Stomach (tissue), 9 donors: ENCODE measurements around the gene CFAP53. TPM values are rescaled to one million over a fixed set of nuclear protein-coding genes. Genes with fewer than 3 reads are reported as not detected.

Experiments
- DNase-seq, 2 donors: peaks; one replicate each; pipeline versions ENCODE4 v3.0.0 to v3.0.0-alpha.2; 2013 to 2019
- H3K27ac ChIP-seq, 5 donors: fragments of 200-600 bp in 4 of 5; sonication (generic) in 4 of 5; one replicate each; pipeline ENCODE4 v1.5.1; 2013 to 2019; ENCODE audit warnings: mild to moderate bottlenecking in 1 of 5, moderate library complexity in 1 of 5
- H3K27me3 ChIP-seq, 3 donors: fragments of 200-600 bp; sonication (generic); one replicate each; pipeline ENCODE4 v1.5.1; 2017 to 2019; ENCODE audit warnings: mixed run types in 1 of 3
- H3K36me3 ChIP-seq, 4 donors: fragments of 200-600 bp; sonication (generic); 1 replicate in 3 of 4; 2 replicates in 1 of 4; pipeline ENCODE4 v1.5.1; 2016 to 2019
- H3K4me1 ChIP-seq, 4 donors: fragments of 200-600 bp; sonication (generic); one replicate each; pipeline ENCODE4 v1.5.1; 2016 to 2019
- H3K4me3 ChIP-seq, 4 donors: fragments of 200-600 bp; sonication (generic) in 3 of 4; one replicate each; pipeline ENCODE4 v1.5.1; 2016 to 2019; ENCODE audit warnings: mild to moderate bottlenecking in 1 of 4
- H3K9me3 ChIP-seq, 4 donors: fragments of 200-600 bp; sonication (generic); one replicate each; pipeline ENCODE4 v1.5.1; 2016 to 2019
- EP300 ChIP-seq: sonication (generic); formaldehyde crosslinking; IDR thresholded peaks from one replicate; pipeline ENCODE4 v1.6.1; 2017; ENCODE audit warnings: antibody characterized with exemption
- POLR2A ChIP-seq, 4 donors: fragments of 450-650 bp; IDR thresholded peaks; one replicate each; pipeline ENCODE4 v1.6.1; 2016; ENCODE audit warnings: antibody characterized with exemption in 4 of 4, control low read depth in 2 of 4, mild to moderate bottlenecking in 1 of 4, moderate library complexity in 1 of 4
- POLR2AphosphoS5 ChIP-seq, 3 donors: sonication (generic); formaldehyde crosslinking; IDR thresholded peaks; one replicate each; pipeline ENCODE4 v1.6.1; 2016; ENCODE audit warnings: antibody characterized with exemption in 3 of 3
- WGBS, 5 donors: extraction: QIAGEN DNeasy Blood & Tissue Kit in 3 of 5; methylation state at CpG; one replicate each; pipeline versions ENCODE4 v1.1.5 to v1.1.7; 2013 to 2018; 5-methylcytosine and 5-hydroxymethylcytosine counted together
- intact Hi-C: fragments of 100-400 bp; cut with DNase I; formaldehyde crosslinking; loops from one replicate; pipeline ENCODE4 v1.15.1; 2023; ENCODE audit warnings: low total_unique reads
- polyA plus RNA-seq, 3 donors: library from polyadenylated mRNA; stranded (reverse); fragments of 200-250 nt; gene quantifications; one replicate each; pipeline ENCODE4 v1.2.3, GENCODE V29; 2013
- total RNA-seq, 5 donors: library from RNA; depleted of rRNA; stranded (reverse); fragments of >200 nt; gene quantifications; one replicate each; pipeline versions ENCODE4 v1.1.0 to v1.2.3, GENCODE V29; 2014 to 2016
- TF ChIP-seq, protein P1 (sequence below), 7 experiments: fragments of 450-650 bp in 4 of 7; fragments of 200-600 bp in 3 of 7; sonication (generic) in 3 of 7; IDR thresholded peaks; one replicate each; pipeline ENCODE4 v1.5.1; 2016 to 2019; ENCODE audit warnings: antibody characterized with exemption in 7 of 7, control low read depth in 2 of 7, mild to moderate bottlenecking in 1 of 7
- donor health status: healthy with polysubstance abuse.
- donor health status: Bipolar disorder and iron deficiency.
- donor health status: healthy.

The CFAP53 gene
- total and polyA plus RNA-seq, 8 donors = 0.25 to 4.1 (median 0.73) TPM; not detected in 4

DNA sequence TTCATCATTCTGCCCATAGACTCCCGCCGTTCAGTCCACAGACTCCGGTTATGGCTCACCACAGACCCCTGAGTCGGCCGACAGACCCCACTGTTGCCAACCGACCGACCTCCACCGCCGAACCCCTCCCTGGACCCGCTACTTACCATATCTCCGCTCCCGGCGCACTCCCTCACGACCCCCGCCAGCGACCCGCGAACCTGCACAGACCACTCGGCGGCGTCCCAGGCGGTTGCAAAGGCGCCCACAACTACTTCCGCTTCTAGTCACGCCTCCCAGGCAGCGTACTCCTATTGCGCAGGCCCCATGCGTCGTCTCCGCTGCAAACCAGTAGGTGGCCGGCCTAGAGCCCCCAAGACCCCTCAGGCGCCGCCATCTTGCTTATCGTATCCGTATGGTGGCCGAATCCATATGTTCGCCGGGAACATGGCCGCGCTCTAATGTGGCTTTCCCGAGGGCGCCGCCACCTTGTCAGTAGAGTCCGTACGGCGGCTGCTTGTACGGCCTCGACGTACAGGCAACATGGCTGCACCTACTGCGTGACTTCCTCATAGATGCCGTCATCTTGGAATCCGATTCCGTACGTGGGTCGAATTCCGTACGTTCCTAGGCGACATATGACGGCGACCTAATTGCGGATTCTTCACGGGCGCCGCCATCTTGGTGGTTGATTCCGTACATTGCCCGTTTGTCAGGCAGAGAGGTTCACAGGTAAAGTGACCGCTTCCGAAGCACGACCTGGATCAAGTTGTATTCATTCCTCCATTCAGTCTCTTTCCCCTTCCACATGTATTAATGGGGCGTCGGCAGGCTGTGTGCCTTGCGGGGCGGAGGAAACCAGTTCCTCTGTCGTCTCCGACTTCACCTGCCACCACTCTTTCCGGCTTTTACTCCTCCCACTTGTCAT, 21.4 kb upstream of the CFAP53 start, which contains the start of gene CXXC1:
Gene CXXC1 (minus strand): TSS at position 252 of the 907 bp plus-strand sequence. CDS start 103 bp downstream, at position 149.
- no peaks in the 10 kb centered on the region for H3K9me3 ChIP-seq
- H3K27me3 ChIP-seq = no peaks in the 10 kb centered on the region
- peak within 1 kb of the TSS; percentile 70 to 89 (median 75) for H3K4me3 ChIP-seq
- peak; percentile 98 to 100 for DNase-seq
- WGBS, 5 donors = 0 to 1% (median 0%) methylated on average over 41 to 76 of the region's 76 CpGs
- H3K36me3 ChIP-seq = peaks cover 22 to 35% (median 34%) of the 10 kb centered on the region in 4 donors
- H3K4me1 ChIP-seq = peaks cover 0 to 22% (median 14%) of the 10 kb centered on the region in 4 donors
- peak within 1 kb of the TSS; percentile 84 to 92 (median 90) for H3K27ac ChIP-seq
- intact Hi-C loops = no loop called here
- TF ChIP-seq POLR2A (IDR thresholded peaks at IDR 0.05) (no peak), POLR2AphosphoS5 (IDR thresholded peaks at IDR 0.05) (peak; percentile 55 to 96 (median 74)), EP300 (no peak)
- TF ChIP-seq, protein P1, sequence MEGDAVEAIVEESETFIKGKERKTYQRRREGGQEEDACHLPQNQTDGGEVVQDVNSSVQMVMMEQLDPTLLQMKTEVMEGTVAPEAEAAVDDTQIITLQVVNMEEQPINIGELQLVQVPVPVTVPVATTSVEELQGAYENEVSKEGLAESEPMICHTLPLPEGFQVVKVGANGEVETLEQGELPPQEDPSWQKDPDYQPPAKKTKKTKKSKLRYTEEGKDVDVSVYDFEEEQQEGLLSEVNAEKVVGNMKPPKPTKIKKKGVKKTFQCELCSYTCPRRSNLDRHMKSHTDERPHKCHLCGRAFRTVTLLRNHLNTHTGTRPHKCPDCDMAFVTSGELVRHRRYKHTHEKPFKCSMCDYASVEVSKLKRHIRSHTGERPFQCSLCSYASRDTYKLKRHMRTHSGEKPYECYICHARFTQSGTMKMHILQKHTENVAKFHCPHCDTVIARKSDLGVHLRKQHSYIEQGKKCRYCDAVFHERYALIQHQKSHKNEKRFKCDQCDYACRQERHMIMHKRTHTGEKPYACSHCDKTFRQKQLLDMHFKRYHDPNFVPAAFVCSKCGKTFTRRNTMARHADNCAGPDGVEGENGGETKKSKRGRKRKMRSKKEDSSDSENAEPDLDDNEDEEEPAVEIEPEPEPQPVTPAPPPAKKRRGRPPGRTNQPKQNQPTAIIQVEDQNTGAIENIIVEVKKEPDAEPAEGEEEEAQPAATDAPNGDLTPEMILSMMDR (IDR thresholded peaks at IDR 0.05) = peak in 5 of 7 experiments; percentile 38 to 74 (median 59)

GRCh38 chr18:50287028-50287440, 20.7 kb upstream of the CFAP53 start:
- no peaks in the 10 kb centered on the region for H3K9me3 ChIP-seq
- WGBS, 5 donors = 0 to 1% (median 1%) methylated on average over 27 of the region's 27 CpGs
- intact Hi-C loops = no loop called here
- peaks cover 27 to 41% (median 40%) of the 10 kb centered on the region in 4 donors for H3K36me3 ChIP-seq
- peak overlapping the region; percentile 84 to 92 (median 90) for H3K27ac ChIP-seq
- peaks cover 3 to 29% (median 20%) of the 10 kb centered on the region in 4 donors for H3K4me1 ChIP-seq
- peak overlapping the region; percentile 70 to 89 (median 75) for H3K4me3 ChIP-seq
- no peaks in the 10 kb centered on the region for H3K27me3 ChIP-seq
- TF ChIP-seq, protein P1 (IDR thresholded peaks at IDR 0.05) = no peak
- TF ChIP-seq EP300 (no peak), POLR2AphosphoS5 (IDR thresholded peaks at IDR 0.05) (no peak), POLR2A (IDR thresholded peaks at IDR 0.05) (no peak)
- no peak for DNase-seq

GRCh38 chr18:50286391-50287027, 20.2 kb upstream of the CFAP53 start:
- H3K4me3 ChIP-seq = peak overlapping the region; percentile 70 to 89 (median 75)
- peak overlapping the region; percentile 84 to 92 (median 90) for H3K27ac ChIP-seq
- intact Hi-C loops = no loop called here
- H3K27me3 ChIP-seq = no peaks in the 10 kb centered on the region
- TF ChIP-seq, protein P1 (IDR thresholded peaks at IDR 0.05) = no peak
- TF ChIP-seq EP300 = no peak
- TF ChIP-seq POLR2A (IDR thresholded peaks at IDR 0.05) = no peak
- TF ChIP-seq POLR2AphosphoS5 (IDR thresholded peaks at IDR 0.05) = no peak
- 12 to 23% (median 15%) methylated on average over 15 to 23 of the region's 23 CpGs for WGBS, 5 donors
- H3K36me3 ChIP-seq = peaks cover 27 to 41% (median 40%) of the 10 kb centered on the region in 4 donors
- DNase-seq = peak in 1 of 2 donors; percentile 57
- no peaks in the 10 kb centered on the region for H3K9me3 ChIP-seq
- H3K4me1 ChIP-seq = peaks cover 6 to 32% (median 24%) of the 10 kb centered on the region in 4 donors
